Stimulated activated CD4-positive, alpha-beta T cell treated with anti-CD3 and anti-CD28 coated beads, Interleukin-1b, Interleukin-23, amount 100 ng/mL, for 48 hours (primary cell): ENCODE measurements around the gene NPB.

Experiments
- DNase-seq: peaks from one replicate; pipeline ENCODE4 v3.0.0-alpha.2; 2020

NPB gene

GRCh38 chr17:81869221-81870130 lies 32.6 kb upstream of the NPB start:
- DNase-seq: peak; percentile 43

- peak; percentile 43 for DNase-seq
Measured at GRCh38 chr17:81870131-81870980, 31.7 kb upstream of the NPB start.

GRCh38 chr17:81870981-81871386 lies 31.1 kb upstream of the NPB start, which contains the start of gene ARHGDIA:
TSS of gene ARHGDIA (minus strand) at chr17:81871337. CDS start at chr17:81869930, 1,407 bp downstream.
- no peak for DNase-seq

GRCh38 chr17:81871387-81872230 lies 30.4 kb upstream of the NPB start:
- DNase-seq: peak; percentile 95

GRCh38 chr17:81877569-81877968 lies 24.5 kb upstream of the NPB start:
- no peak for DNase-seq

- no peak for DNase-seq
Measured at GRCh38 chr17:81878294-81878693, 23.7 kb upstream of the NPB start.

- no peak for DNase-seq
Measured at GRCh38 chr17:81879121-81879520, 22.9 kb upstream of the NPB start.

- no peak for DNase-seq
Measured at GRCh38 chr17:81884520-81884919, 17.5 kb upstream of the NPB start.

- DNase-seq: no peak
Measured at GRCh38 chr17:81884968-81885367, 17.1 kb upstream of the NPB start.

GRCh38 chr17:81885454-81885853 lies 16.6 kb upstream of the NPB start:
- no peak for DNase-seq

- no peak for DNase-seq
Measured at GRCh38 chr17:81885869-81886548, 16.0 kb upstream of the NPB start.

GRCh38 chr17:81888105-81888987 lies 13.7 kb upstream of the NPB start:
- no peak for DNase-seq

GRCh38 chr17:81888988-81889595 lies 12.9 kb upstream of the NPB start:
- DNase-seq: no peak

GRCh38 chr17:81889602-81890001 lies 12.4 kb upstream of the NPB start:
- DNase-seq: no peak

GRCh38 chr17:81890447-81891302 lies 11.4 kb upstream of the NPB start:
- DNase-seq: no peak

GRCh38 chr17:81891303-81891552 lies 10.8 kb upstream of the NPB start:
- no peak for DNase-seq

GRCh38 chr17:81895400-81895799 lies 6.6 kb upstream of the NPB start:
- DNase-seq: no peak

GRCh38 chr17:81898029-81898866 lies 3.8 kb upstream of the NPB start:
- DNase-seq: no peak

- no peak for DNase-seq
Measured at GRCh38 chr17:81898885-81899284, 3.2 kb upstream of the NPB start.
